ENCODE data around the gene SRPK2.

DNA sequence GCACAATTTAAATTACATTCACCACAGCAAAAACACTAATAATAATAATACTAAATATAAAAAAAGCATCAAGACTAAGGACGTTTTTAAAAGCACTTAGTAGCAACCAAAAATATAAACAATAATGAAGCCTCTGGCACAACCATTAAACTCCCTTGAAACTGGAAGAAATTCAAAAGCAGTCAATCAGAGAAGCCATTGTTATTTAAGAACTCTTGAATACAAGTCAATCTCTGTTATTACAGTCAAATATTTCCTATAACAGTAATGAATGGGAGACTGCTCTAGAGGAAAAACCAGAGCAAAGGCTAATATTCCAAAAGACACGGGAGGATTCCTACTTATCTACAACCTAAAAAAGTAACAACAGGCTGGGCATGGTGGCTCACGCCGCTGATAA lies 210.5 kb downstream of the SRPK2 start:
- TF ChIP-seq POLR2A (IDR thresholded peaks at IDR 0.05; ENCODE audit: low read depth, low read length) (no peak), POLR2AphosphoS5 (IDR thresholded peaks at IDR 0.05; ENCODE audit: low read depth, low read length) (no peak), TAF1 (IDR thresholded peaks at IDR 0.05; ENCODE audit: low read depth, low read length) (no peak), POU2F2 (IDR thresholded peaks at IDR 0.05; ENCODE audit: low read depth, low read length) (no peak), PAX5 (IDR thresholded peaks at IDR 0.05; ENCODE audit: insufficient read depth, low read length, severe bottlenecking) (no peak)
